Prostate gland (tissue), 2 donors: Measurements from ENCODE around the gene EGF. TPM values are rescaled to one million over a fixed set of nuclear protein-coding genes. Genes with fewer than 3 reads are reported as not detected.

Experiments used
- DNase-seq: peaks from one replicate; pipeline ENCODE4 v3.0.0-alpha.2; 2019; ENCODE audit warnings: low spot score
- H3K27ac ChIP-seq, 2 donors: fragments of 200-600 bp; sonication (generic); 2 replicates each; pipeline ENCODE4 v1.5.1; 2017 to 2019
- H3K27me3 ChIP-seq: fragments of 200-600 bp; sonication (generic); replicated peaks from 2 replicates; pipeline ENCODE4 v1.5.1; 2019; ENCODE audit not compliant: insufficient read depth
- H3K36me3 ChIP-seq, 2 donors: fragments of 200-600 bp; sonication (generic); 1 replicate in 1 of 2; 2 replicates in 1 of 2; pipeline versions ENCODE4 v1.5.1 to v1.8.1; 2017 to 2019
- H3K4me1 ChIP-seq: fragments of 200-600 bp; sonication (generic); replicated peaks from 2 replicates; pipeline ENCODE4 v1.5.1; 2019
- H3K4me3 ChIP-seq, 2 donors: fragments of 200-600 bp; sonication (generic); 2 replicates each; pipeline ENCODE4 v1.5.1; 2017 to 2019
- H3K9me3 ChIP-seq: fragments of 200-600 bp; sonication (generic); 2 replicates; pipeline ENCODE4 v1.5.1; 2017
- CTCF ChIP-seq, 4 experiments: fragments of 200-600 bp in 2 of 4; fragments of 450-650 bp in 2 of 4; sonication (generic) in 2 of 4; IDR thresholded peaks; 1 replicate in 3 of 4; 2 replicates in 1 of 4; pipeline ENCODE4 v1.5.1; 2016 to 2019; ENCODE audit warnings: antibody characterized with exemption in 4 of 4, mild to moderate bottlenecking in 2 of 4, moderate library complexity in 2 of 4
- POLR2A ChIP-seq: fragments of 450-650 bp; IDR thresholded peaks from one replicate; pipeline ENCODE4 v1.6.1; 2016; ENCODE audit warnings: antibody characterized with exemption, mild to moderate bottlenecking
- POLR2AphosphoS5 ChIP-seq: sonication (generic); formaldehyde crosslinking; IDR thresholded peaks from one replicate; pipeline ENCODE4 v1.6.1; 2017; ENCODE audit warnings: antibody characterized with exemption
- WGBS: methylation state at CpG from one replicate; pipeline ENCODE4 v1.1.5; 2018; 5-methylcytosine and 5-hydroxymethylcytosine counted together
- intact Hi-C: fragments of 100-400 bp; cut with DNase I; formaldehyde crosslinking; loops from one replicate; pipeline ENCODE4 v1.14.2; 2022
- total RNA-seq, 2 donors: library from RNA; depleted of rRNA; stranded (reverse); fragments of >200 nt; gene quantifications; one replicate each; pipeline ENCODE4 v1.1.0, GENCODE V29; 2016

EGF gene
- total RNA-seq, 2 donors from 2014 or later = 1.9 to 8.5 TPM

GRCh38 chr4:110008540-110008939 is 95.9 kb downstream of the EGF start:
- intact Hi-C loops = no loop called here
- WGBS = 73% methylated on average over 2 of the region's 2 CpGs
- TF ChIP-seq POLR2AphosphoS5 (no peak), CTCF (IDR thresholded peaks at IDR 0.05) (no peak), POLR2A (no peak)
- H3K9me3 ChIP-seq = no peaks in the 10 kb centered on the region
- H3K4me1 ChIP-seq = no peaks in the 10 kb centered on the region
- H3K27ac ChIP-seq = no peak overlapping the region
- no peaks in the 10 kb centered on the region for H3K27me3 ChIP-seq
- no peaks in the 10 kb centered on the region for H3K36me3 ChIP-seq
- no peak overlapping the region for H3K4me3 ChIP-seq
- no peak for DNase-seq

GRCh38 chr4:110009550-110009949 is 96.9 kb downstream of the EGF start:
- Histone ChIP-seq H3K27ac (no peak overlapping the region), H3K36me3 (no peaks in the 10 kb centered on the region), H3K27me3 (no peaks in the 10 kb centered on the region), H3K4me3 (no peak overlapping the region), H3K4me1 (no peaks in the 10 kb centered on the region), H3K9me3 (no peaks in the 10 kb centered on the region)
- DNase-seq = no peak
- intact Hi-C loops = no loop called here
- 70% methylated on average over 2 of the region's 2 CpGs for WGBS
- TF ChIP-seq POLR2AphosphoS5 = no peak
- TF ChIP-seq POLR2A = no peak
- TF ChIP-seq CTCF (IDR thresholded peaks at IDR 0.05) = no peak

GRCh38 chr4:110010797-110011196 is 98.1 kb downstream of the EGF start:
- Histone ChIP-seq H3K36me3 (no peaks in the 10 kb centered on the region), H3K9me3 (no peaks in the 10 kb centered on the region), H3K27me3 (no peaks in the 10 kb centered on the region), H3K4me1 (no peaks in the 10 kb centered on the region), H3K27ac (no peak overlapping the region), H3K4me3 (no peak overlapping the region)
- intact Hi-C loops = no loop called here
- TF ChIP-seq POLR2A (no peak), POLR2AphosphoS5 (no peak), CTCF (IDR thresholded peaks at IDR 0.05) (no peak)
- no peak for DNase-seq
- 95% methylated on average over 4 of the region's 4 CpGs for WGBS

- intact Hi-C loops = no loop called here
These were observed 100.2 kb downstream of the EGF start for GRCh38 chr4:110012917-110013316.

More at GRCh38 chr4:110012917-110013316, 100.2 kb downstream of the EGF start:
- Histone ChIP-seq H3K9me3 (no peaks in the 10 kb centered on the region), H3K4me1 (no peaks in the 10 kb centered on the region), H3K36me3 (no peaks in the 10 kb centered on the region), H3K4me3 (no peak overlapping the region), H3K27me3 (no peaks in the 10 kb centered on the region), H3K27ac (no peak overlapping the region)
- 76% methylated on average over 1 of the region's 1 CpG for WGBS
- TF ChIP-seq POLR2AphosphoS5 (no peak), POLR2A (no peak), CTCF (IDR thresholded peaks at IDR 0.05) (no peak)
- DNase-seq = no peak
